ENCODE data around the gene AUTS2.

GRCh38 chr7:70384024-70384423, 785.7 kb downstream of the AUTS2 start:
- TF ChIP-seq CTCF (IDR thresholded peaks at IDR 0.05) (no peak), EP300 (IDR thresholded peaks at IDR 0.05) (no peak), POLR2A (IDR thresholded peaks at IDR 0.05) (no peak), POLR2AphosphoS5 (IDR thresholded peaks at IDR 0.05) (no peak)
